GM12865 (cell line): ENCODE measurements around the gene EEFSEC.

ENCODE experiments used
- DNase-seq: peaks from one replicate; pipeline ENCODE4 v3.0.0; 2010; ENCODE audit warnings: low read depth
- H3K4me3 ChIP-seq: 2 replicates; pipeline ENCODE4 v1.5.1; 2011; ENCODE audit warnings: mild to moderate bottlenecking, low read depth, low read length, control low read depth
- CTCF ChIP-seq: IDR thresholded peaks from 2 replicates; pipeline ENCODE4 v1.5.1; 2011; ENCODE audit warnings: low read length, control low read depth, low read depth, inconsistent platforms; ENCODE audit not compliant: insufficient read depth; ENCODE audit errors: missing control alignments

EEFSEC gene

DNA sequence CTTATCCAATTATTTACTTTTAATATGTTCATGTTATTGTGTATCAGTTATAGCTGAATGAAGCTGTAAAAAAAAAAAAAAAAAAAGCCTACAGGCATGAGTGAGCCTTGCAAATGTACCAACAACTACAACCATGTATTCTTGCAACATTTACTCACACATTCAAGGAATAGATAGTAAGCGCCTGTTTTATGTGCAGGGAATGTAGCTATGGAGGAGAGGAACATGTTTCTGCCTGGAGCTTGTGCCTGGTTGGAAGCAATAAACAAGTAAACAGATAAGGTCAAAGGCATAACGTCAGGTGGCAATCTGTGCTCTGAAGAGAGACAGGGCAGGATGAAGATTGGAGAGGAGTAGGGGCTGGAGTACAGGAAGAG is 202.2 kb downstream of the EEFSEC start:
- no peak overlapping the region for H3K4me3 ChIP-seq
- no peak for DNase-seq
- no peak for TF ChIP-seq CTCF

GRCh38 chr3:128356822-128357221 is 203.5 kb downstream of the EEFSEC start:
- DNase-seq: no peak
- no peak for TF ChIP-seq CTCF
- H3K4me3 ChIP-seq: no peak overlapping the region

DNA sequence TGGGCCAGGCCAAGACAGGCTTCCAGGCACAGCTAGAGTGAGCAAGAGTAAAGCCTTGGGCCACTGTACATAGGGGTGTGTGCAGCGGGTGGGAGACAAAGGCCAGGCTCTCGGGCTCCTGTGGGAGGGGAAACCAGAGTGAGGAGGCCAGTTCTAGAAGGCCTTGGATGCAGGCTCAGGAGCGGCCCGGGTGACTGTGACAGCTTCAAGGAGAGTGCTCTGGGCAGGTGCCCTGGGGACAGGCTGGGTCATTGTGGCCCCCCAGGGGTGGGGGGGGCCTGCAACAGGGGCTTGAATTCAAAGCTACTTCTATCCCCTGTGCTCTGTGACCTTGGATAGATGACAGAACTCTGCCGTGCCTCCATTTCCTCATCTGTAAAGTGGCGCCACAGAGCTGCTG is 204.3 kb downstream of the EEFSEC start:
- no peak for DNase-seq
- no peak for TF ChIP-seq CTCF
- no peak overlapping the region for H3K4me3 ChIP-seq

DNA sequence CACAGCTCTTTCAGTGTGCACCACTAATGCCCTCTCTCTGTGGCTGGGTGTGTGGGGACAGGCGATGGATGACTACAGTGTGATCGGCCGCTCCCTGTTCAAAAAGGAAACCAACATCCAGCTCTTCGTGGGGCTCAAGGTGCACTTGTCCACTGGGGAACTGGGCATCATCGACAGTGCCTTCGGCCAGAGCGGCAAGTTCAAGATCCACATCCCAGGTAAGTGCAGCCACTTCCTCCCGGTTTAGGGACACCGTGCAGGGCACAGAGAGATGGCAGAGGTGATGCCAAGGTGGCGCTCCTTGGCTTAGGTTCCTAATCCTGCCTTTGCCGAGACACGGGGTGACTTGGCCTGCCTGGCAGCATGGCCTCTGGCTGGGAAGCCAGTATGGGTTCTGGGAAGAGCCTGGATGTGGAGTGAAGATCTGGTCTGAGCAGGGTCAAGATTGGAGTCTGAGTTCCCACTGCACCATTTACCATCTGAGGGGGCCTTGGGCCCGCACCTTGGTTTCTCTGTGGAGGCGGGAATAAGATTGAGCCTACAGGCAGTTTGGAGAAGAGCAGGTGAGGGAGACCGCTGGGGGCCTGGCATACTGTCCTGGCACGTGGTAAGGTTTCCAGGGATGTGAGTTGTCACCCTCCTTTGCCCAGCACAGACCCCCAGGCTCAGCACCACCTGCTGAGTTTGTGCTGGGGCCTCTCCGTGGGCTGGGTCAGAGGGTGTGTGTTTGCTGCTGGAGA is 205.0 kb downstream of the EEFSEC start:
- TF ChIP-seq CTCF: no peak
- no peak for DNase-seq

DNA sequence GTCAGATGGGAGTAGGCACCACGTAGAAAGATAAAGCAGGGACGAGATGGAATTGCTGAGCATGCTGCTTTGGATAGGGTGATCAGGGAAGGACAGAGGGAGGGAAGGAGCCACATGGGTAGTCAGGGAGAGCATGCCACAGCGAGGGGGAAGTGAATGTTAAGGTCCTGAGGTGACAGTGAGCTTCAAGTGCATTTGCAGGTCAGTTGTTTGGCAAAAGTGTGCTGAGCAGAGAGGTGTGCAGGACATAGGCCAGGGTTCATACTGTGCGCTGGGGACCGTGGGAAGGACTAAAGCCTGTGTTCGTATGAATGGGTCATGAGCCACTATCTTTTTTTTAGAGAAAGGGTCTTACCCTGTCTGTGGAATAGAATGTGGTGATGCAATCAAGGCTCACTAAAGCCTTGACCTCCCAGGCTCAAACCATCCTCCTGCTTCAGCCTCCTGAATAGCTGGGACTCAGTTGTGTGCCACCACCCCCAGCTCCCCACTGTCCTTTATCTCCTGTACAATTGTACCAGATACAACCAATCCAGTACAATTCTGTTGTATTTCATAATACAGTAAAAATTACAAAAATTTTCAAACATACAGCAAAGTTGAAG is 205.9 kb downstream of the EEFSEC start:
- no peak for DNase-seq

More for the DNA sequence above, 205.0 kb downstream of the EEFSEC start:
- H3K4me3 ChIP-seq: no peak overlapping the region

DNA sequence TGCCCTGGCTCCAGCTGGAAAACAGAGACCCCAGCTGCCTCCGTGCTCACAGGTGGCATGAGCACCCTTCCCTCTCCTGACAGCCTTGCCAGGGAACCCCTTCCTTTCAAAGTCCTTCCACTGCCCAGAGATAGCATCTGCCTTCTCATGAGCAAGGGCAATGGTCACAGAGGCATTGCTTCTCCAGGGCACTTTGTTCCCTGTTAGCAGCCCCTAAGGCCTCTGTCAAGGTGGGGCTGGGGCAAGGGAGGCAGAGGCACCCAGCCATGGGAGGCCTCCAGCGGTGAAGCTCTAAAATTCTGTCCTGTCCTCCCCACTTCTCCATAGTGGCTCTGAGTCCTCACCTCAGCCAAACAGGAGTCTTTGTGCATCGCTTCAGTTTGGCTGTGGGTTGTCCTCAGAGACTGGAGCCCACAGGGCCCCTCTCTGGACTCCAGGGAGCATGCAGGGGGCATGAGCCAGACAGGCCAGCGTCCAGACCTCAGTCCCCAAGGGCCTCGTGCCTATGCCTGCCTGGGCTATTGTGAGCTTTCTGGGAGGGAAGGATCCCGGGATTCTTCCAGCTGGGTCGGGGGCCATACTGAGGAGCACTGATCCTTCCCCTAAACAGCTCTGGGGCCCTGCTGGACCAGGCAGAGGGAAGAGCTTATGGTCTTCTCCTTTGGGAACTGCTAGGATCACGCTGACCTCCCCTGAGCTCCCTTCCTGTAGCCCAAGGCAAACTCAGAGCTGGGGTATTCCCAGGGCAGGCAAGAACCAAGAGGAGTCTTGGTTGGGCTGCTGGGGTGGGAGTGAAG is 206.8 kb downstream of the EEFSEC start:
- no peak for DNase-seq
- TF ChIP-seq CTCF: no peak
- H3K4me3 ChIP-seq: no peak overlapping the region

More for the DNA sequence above, 205.9 kb downstream of the EEFSEC start:
- no peak for TF ChIP-seq CTCF
- no peak overlapping the region for H3K4me3 ChIP-seq
